IMR-90 (cell line): ENCODE data around the gene TIMM10. TPM values are rescaled to one million over a fixed set of nuclear protein-coding genes. Genes with fewer than 3 reads are reported as not detected.

Experiments
- microRNA-seq, 2 experiments: library from miRNA; stranded (forward) in 1 of 2; unstranded in 1 of 2; fragments of 10-50 nt in 1 of 2; fragments of <30 nt in 1 of 2; gene quantifications in 1 of 2; microRNA quantifications in 1 of 2; one replicate each; pipeline versions ENCODE3 to v1.1.0; 2013 to 2020; ENCODE audit not compliant: insufficient read depth in 1 of 2, insufficient read length in 1 of 2, unreplicated experiment in 1 of 2
- polyA plus RNA-seq, 3 experiments: library from polyadenylated mRNA; depleted of rRNA; stranded (reverse); fragments of >200 nt; gene quantifications; 2 replicates each; pipeline ENCODE4 v1.2.3, GENCODE V29; 2012; ENCODE audit warnings: low replicate concordance in 1 of 3
- small RNA-seq, 5 experiments: library from RNA; depleted of rRNA; stranded (forward); fragments of <200 nt; gene quantifications; one replicate each; pipeline ENCODE3, GENCODE V24; 2012
- total RNA-seq: library from RNA; depleted of rRNA; stranded (reverse); fragments of >200 nt; gene quantifications from 2 replicates; pipeline ENCODE4 v1.2.3, GENCODE V29; 2012; rRNA removed

TIMM10 gene
- total and polyA plus RNA-seq, 2 of the 4 experiments (the other 2 are of a cell fraction) = 96.8 to 135 TPM

Small RNA genes lying within 50 kb of the gene (microRNA-seq; reads per million reads assigned to microRNA genes)
- gene RN7SL605P (ENCODE audit: insufficient read depth, insufficient read length) = not detected

Small RNA genes lying within 50 kb of the gene (small RNA-seq; reads per million reads assigned to genes)
- 0 reads per million in 5 experiments for gene RN7SL605P

Other genes starting within 250 kb of the TIMM10 start
- gene TNKS1BP1, start 205.8 kb downstream of the TIMM10 start, total RNA-seq = 28.6 and 31.7 TPM in 2 replicates
- gene TNKS1BP1, start 205.8 kb downstream of the TIMM10 start, polyA plus RNA-seq (2012; rRNA removed) = 68.0 and 71.4 TPM in 2 replicates
- gene SSRP1, start 194.9 kb downstream of the TIMM10 start, total RNA-seq = 144 and 146 TPM in 2 replicates
- gene SSRP1, start 194.9 kb downstream of the TIMM10 start, polyA plus RNA-seq (2012; rRNA removed) = 101 and 106 TPM in 2 replicates
- gene P2RX3, start 192.4 kb downstream of the TIMM10 start, total RNA-seq = not detected in 2 replicates
- not detected in 2 replicates for gene P2RX3, start 192.4 kb downstream of the TIMM10 start, polyA plus RNA-seq (2012; rRNA removed)
- gene PRG3, start 149.6 kb downstream of the TIMM10 start, total RNA-seq = not detected in 2 replicates
- not detected in 2 replicates for gene PRG3, start 149.6 kb downstream of the TIMM10 start, polyA plus RNA-seq (2012; rRNA removed)
- not detected in 2 replicates for gene PRG2, start 140.1 kb downstream of the TIMM10 start, total RNA-seq
- gene PRG2, start 140.1 kb downstream of the TIMM10 start, polyA plus RNA-seq (2012; rRNA removed) = not detected in 2 replicates
- 10.6 and 12.7 TPM in 2 replicates for gene SLC43A3, start 103.6 kb downstream of the TIMM10 start, total RNA-seq
- 21.1 and 22.0 TPM in 2 replicates for gene SLC43A3, start 103.6 kb downstream of the TIMM10 start, polyA plus RNA-seq (2012; rRNA removed)
- not detected in 2 replicates for gene RTN4RL2, start 70.2 kb downstream of the TIMM10 start, total RNA-seq
- gene RTN4RL2, start 70.2 kb downstream of the TIMM10 start, polyA plus RNA-seq (2012; rRNA removed) = 0.83 and 1.5 TPM in 2 replicates
- gene SLC43A1, start 15.1 kb downstream of the TIMM10 start, total RNA-seq = 8.6 and 10.0 TPM in 2 replicates
- gene SLC43A1, start 15.1 kb downstream of the TIMM10 start, polyA plus RNA-seq (2012; rRNA removed) = 15.9 and 17.0 TPM in 2 replicates
- not detected in 2 replicates for gene SMTNL1, start 6.8 kb upstream of the TIMM10 start, total RNA-seq
- gene SMTNL1, start 6.8 kb upstream of the TIMM10 start, polyA plus RNA-seq (2012; rRNA removed) = not detected in 2 replicates
- gene UBE2L6, start 36.9 kb upstream of the TIMM10 start, total RNA-seq = 34.4 and 37.5 TPM in 2 replicates
- gene UBE2L6, start 36.9 kb upstream of the TIMM10 start, polyA plus RNA-seq (2012; rRNA removed) = 46.7 and 51.7 TPM in 2 replicates
- 2.0 and 2.2 TPM in 2 replicates for gene SERPING1, start 66.9 kb upstream of the TIMM10 start, total RNA-seq
- gene SERPING1, start 66.9 kb upstream of the TIMM10 start, polyA plus RNA-seq (2012; rRNA removed) = 27.5 and 30.7 TPM in 2 replicates
- under 0.01 and 0.18 TPM in 2 replicates for gene YPEL4, start 119.2 kb upstream of the TIMM10 start, total RNA-seq
- 0.57 and 0.79 TPM in 2 replicates for gene YPEL4, start 119.2 kb upstream of the TIMM10 start, polyA plus RNA-seq (2012; rRNA removed)
- 24.0 and 26.7 TPM in 2 replicates for gene CLP1, start 127.0 kb upstream of the TIMM10 start, total RNA-seq
- gene CLP1, start 127.0 kb upstream of the TIMM10 start, polyA plus RNA-seq (2012; rRNA removed) = 16.3 and 16.5 TPM in 2 replicates
- gene ZDHHC5, start 137.4 kb upstream of the TIMM10 start, total RNA-seq = 19.4 and 21.4 TPM in 2 replicates
- 44.0 and 45.7 TPM in 2 replicates for gene ZDHHC5, start 137.4 kb upstream of the TIMM10 start, polyA plus RNA-seq (2012; rRNA removed)
- 14.0 and 14.7 TPM in 2 replicates for gene MED19, start 181.5 kb upstream of the TIMM10 start, total RNA-seq
- gene MED19, start 181.5 kb upstream of the TIMM10 start, polyA plus RNA-seq (2012; rRNA removed) = 35.0 and 40.9 TPM in 2 replicates
- 72.5 and 103 TPM in 2 replicates for gene TMX2, start 181.8 kb upstream of the TIMM10 start, total RNA-seq
- 60.3 and 70.4 TPM in 2 replicates for gene TMX2, start 181.8 kb upstream of the TIMM10 start, polyA plus RNA-seq (2012; rRNA removed)
- gene SELENOH, start 210.7 kb upstream of the TIMM10 start, total RNA-seq = 40.3 and 48.9 TPM in 2 replicates
- gene SELENOH, start 210.7 kb upstream of the TIMM10 start, polyA plus RNA-seq (2012; rRNA removed) = 107 and 137 TPM in 2 replicates
- not detected in 2 replicates for gene BTBD18, start 221.1 kb upstream of the TIMM10 start, total RNA-seq
- not detected in 2 replicates for gene BTBD18, start 221.1 kb upstream of the TIMM10 start, polyA plus RNA-seq (2012; rRNA removed)
- 193 and 229 TPM in 2 replicates for gene CTNND1, start 231.0 kb upstream of the TIMM10 start, total RNA-seq
- gene CTNND1, start 231.0 kb upstream of the TIMM10 start, polyA plus RNA-seq (2012; rRNA removed) = 80.5 and 88.5 TPM in 2 replicates